Heart left ventricle (tissue), 16 donors: Measurements from ENCODE around the gene DMRTC2. TPM values are rescaled to one million over a fixed set of nuclear protein-coding genes. Genes with fewer than 3 reads are reported as not detected.
A peak's percentile ranks its signal among the peaks of the same experiment; 100 is the strongest.

Experiments
- ATAC-seq, 4 donors: fragments of 200-7000 bp; cut with Tn5 transposase; one replicate each; pipeline ENCODE4 v1.9.1; 2020 to 2022; ENCODE audit warnings: moderate library complexity in 4 of 4, mild to moderate bottlenecking in 3 of 4, moderate number of reproducible peaks in 1 of 4
- DNase-seq, 5 donors: peaks; one replicate each; pipeline ENCODE4 v3.0.0-alpha.2; 2020
- H3K27ac ChIP-seq, 12 donors: fragments of 200-600 bp; sonication (generic) in 4 of 12; one replicate each; pipeline versions ENCODE4 v1.5.0 to v1.8.0; 2016 to 2022; ENCODE audit warnings: mild to moderate bottlenecking in 2 of 12
- H3K27me3 ChIP-seq, 9 donors: fragments of 200-600 bp; sonication (generic) in 2 of 9; one replicate each; pipeline versions ENCODE4 v1.5.1 to v1.8.0; 2016 to 2022; ENCODE audit warnings: mild to moderate bottlenecking in 3 of 9
- H3K36me3 ChIP-seq, 9 donors: fragments of 200-600 bp; sonication (generic) in 2 of 9; one replicate each; pipeline versions ENCODE4 v1.5.0 to v1.8.0; 2018 to 2022; ENCODE audit warnings: mild to moderate bottlenecking in 2 of 9
- H3K4me1 ChIP-seq, 12 donors: fragments of 200-600 bp; sonication (generic) in 4 of 12; one replicate each; pipeline versions ENCODE4 v1.5.0 to v1.8.0; 2016 to 2022; ENCODE audit warnings: mild to moderate bottlenecking in 3 of 12
- H3K4me3 ChIP-seq, 12 donors: fragments of 200-600 bp; sonication (generic) in 4 of 12; one replicate each; pipeline versions ENCODE4 v1.5.0 to v1.8.0; 2017 to 2022; ENCODE audit warnings: mild to moderate bottlenecking in 9 of 12, moderate library complexity in 4 of 12
- H3K9me3 ChIP-seq, 12 donors: fragments of 200-600 bp; sonication (generic) in 4 of 12; one replicate each; pipeline versions ENCODE4 v1.5.0 to v1.8.0; 2016 to 2022; ENCODE audit warnings: mild to moderate bottlenecking in 1 of 12
- POLR2A ChIP-seq, 2 donors: fragments of 450-650 bp; IDR thresholded peaks; one replicate each; pipeline ENCODE4 v1.6.1; 2017; ENCODE audit warnings: antibody characterized with exemption in 2 of 2, mild to moderate bottlenecking in 2 of 2, moderate library complexity in 2 of 2
- WGBS, 4 donors: extraction: QIAGEN DNeasy Blood & Tissue Kit in 2 of 4; methylation state at CpG; one replicate each; pipeline versions ENCODE4 v1.1.5 to v1.1.7; 2013 to 2018; 5-methylcytosine and 5-hydroxymethylcytosine counted together
- intact Hi-C, 10 donors: fragments of 100-400 bp; cut with DNase I; formaldehyde crosslinking; loops; one replicate each; pipeline versions ENCODE4 v1.11.1 to v1.14.2; 2022
- polyA plus RNA-seq, 2 donors: library from polyadenylated mRNA; stranded (reverse); fragments of 200-250 nt; gene quantifications; one replicate each; pipeline ENCODE4 v1.2.3, GENCODE V29; 2013
- total RNA-seq, 9 donors: library from RNA; depleted of rRNA in 2 of 9; stranded (reverse); fragments of >200 nt in 2 of 9; fragmentation: NEBNext Ultra II Directional in 3 of 9; extraction: Animal tissue kit (Norgen Biotek cat#: 25700) in 3 of 9; gene quantifications; one replicate each; pipeline versions ENCODE4 v1.1.0 to v1.2.4, GENCODE V29; 2016 to 2023
- TF ChIP-seq, protein P1 (sequence below), 12 donors: fragments of 200-600 bp; sonication (generic) in 4 of 12; IDR thresholded peaks; one replicate each; pipeline versions ENCODE4 v1.5.0 to v1.8.0; 2018 to 2022; ENCODE audit warnings: antibody characterized with exemption in 12 of 12, mild to moderate bottlenecking in 5 of 12
- donor health status: ischemic (EF 13 %, LVEDD 7.1; RV severe dilation, severe dysfunction).
- donor health status: healthy with polysubstance abuse.
- donor health status: DM: no; HTN: yes; CAD: no.
- donor health status: DM: no; HTN: no; CAD: no.
- donor health status: ischemic (EF 25% LVEDD 6.9; RV normal size, moderate dysfunction).
- donor health status: ischemic (EF 25% LVEDD 5.7; RV mildly dilated, moderate dysfunction).
- donor health status: healthy.
- donor health status: DM: yes; HTN: yes; CAD: no.
- donor health status: ischemic (EF 35%, LVEDD 5.7; RV mildly dilated, moderate dysfunction).
- donor health status: nonischemic (EF 11% LVEDD 7.7; RV severe dilation, severe dysfunction).
- donor health status: DM: yes; HTN: yes; CAD: no.
- donor health status: PGD.
- donor health status: ischemic (EF 29% LVEDD 5.4; RV normal size, mild dysfunction).
- donor health status: nonischemic (EF 23%, LVEDD 6.1; RV moderate dilation, normal function).

The DMRTC2 gene
- total and polyA plus RNA-seq, 11 donors: not detected

DNA sequence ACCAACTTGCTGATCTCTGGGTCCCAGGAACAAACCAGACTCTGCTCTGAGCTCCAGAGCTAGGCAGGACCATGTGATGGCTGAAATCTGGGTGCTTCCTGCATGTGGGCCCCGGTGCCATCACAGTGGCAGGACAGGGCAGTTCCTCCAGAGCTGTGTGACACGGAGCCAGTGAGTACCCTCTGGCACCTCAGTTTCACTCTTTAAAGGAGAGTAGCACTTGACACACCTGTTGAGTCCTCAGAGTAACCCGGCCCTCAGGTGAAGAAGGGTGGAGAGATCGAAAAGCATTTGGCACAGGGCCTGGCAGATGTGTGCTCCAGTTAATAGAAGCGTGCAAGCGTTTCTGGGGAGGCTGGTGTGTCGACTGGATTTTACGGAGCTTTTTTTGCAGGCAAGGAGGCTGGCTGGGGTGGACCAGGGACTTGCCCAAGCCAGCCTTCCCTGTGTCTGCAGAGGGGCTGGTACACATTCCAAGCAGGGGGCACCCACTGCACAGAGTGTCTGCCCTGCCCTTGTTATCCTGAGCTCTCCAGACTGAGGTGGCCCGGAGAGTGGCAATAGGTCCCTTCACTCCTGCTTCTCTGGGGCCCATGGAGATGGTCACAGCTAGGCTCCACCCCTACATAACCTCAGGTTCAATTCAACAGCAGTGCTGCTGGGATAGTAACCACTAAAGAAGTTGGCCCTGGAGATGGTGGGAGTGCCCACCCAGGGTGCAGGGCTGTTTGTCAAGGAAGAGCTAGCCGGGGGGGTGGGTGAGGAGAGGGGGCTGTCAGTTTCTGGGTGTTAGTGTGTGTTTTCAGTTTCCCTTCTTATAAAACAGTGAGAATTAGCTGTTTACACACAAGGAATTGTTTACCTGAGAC, 23.5 kb downstream of the DMRTC2 start:
- Histone ChIP-seq H3K27ac (peak overlapping the region in 1 of 12 donors; percentile 19), H3K4me3 (no peak overlapping the region), H3K9me3 (no peaks in the 10 kb centered on the region), H3K36me3 (peaks cover 0 to 89% (median 75%) of the 10 kb centered on the region in 9 donors), H3K27me3 (no peaks in the 10 kb centered on the region), H3K4me1 (peaks cover 0 to 97% (median 24%) of the 10 kb centered on the region in 12 donors)
- intact Hi-C loops: loop anchor here in 1 of 10 donors (10.0 kb wide), 1 partner anchor 346 kb away; the partner anchor contains the start of gene DEDD2
- ATAC-seq (no peak), DNase-seq (no peak)
- WGBS, 4 donors: 79 to 88% (median 84%) methylated on average over 10 of the region's 10 CpGs
- TF ChIP-seq, protein P1, sequence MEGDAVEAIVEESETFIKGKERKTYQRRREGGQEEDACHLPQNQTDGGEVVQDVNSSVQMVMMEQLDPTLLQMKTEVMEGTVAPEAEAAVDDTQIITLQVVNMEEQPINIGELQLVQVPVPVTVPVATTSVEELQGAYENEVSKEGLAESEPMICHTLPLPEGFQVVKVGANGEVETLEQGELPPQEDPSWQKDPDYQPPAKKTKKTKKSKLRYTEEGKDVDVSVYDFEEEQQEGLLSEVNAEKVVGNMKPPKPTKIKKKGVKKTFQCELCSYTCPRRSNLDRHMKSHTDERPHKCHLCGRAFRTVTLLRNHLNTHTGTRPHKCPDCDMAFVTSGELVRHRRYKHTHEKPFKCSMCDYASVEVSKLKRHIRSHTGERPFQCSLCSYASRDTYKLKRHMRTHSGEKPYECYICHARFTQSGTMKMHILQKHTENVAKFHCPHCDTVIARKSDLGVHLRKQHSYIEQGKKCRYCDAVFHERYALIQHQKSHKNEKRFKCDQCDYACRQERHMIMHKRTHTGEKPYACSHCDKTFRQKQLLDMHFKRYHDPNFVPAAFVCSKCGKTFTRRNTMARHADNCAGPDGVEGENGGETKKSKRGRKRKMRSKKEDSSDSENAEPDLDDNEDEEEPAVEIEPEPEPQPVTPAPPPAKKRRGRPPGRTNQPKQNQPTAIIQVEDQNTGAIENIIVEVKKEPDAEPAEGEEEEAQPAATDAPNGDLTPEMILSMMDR (IDR thresholded peaks at IDR 0.05): no peak
- no peak for TF ChIP-seq POLR2A (IDR thresholded peaks at IDR 0.05)

GRCh38 chr19:41868989-41869300, 24.1 kb downstream of the DMRTC2 start:
- H3K27ac ChIP-seq: no peak overlapping the region

DNA sequence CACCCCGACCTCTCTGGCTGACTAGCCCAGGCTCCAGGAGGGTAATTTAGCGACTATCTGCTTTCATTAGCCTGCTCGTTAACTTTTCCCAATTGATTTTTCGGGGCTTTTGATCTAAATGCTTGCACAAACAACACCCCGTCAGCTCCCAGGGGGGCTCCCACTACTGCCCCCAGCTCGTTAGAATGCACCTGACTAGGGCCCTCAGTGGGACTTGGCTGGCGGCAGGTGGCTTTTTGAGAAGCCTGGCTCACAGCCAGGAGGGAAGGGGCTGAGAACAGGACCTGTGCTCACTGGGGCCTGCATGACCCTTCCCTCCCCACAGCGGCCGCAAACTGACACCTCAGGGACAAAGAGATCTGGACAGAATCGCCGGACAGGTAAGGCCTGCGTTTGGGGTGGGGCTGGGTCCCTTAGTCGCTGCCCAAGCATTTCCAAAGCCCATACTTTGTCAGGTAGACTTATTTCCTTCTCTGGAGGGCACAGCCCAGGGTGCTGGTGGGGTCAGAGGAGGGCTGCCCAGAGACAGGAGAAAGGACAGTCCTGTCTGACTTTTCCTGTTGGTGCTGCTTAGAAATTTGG, 24.6 kb downstream of the DMRTC2 start:
- intact Hi-C loops: loop anchor here in 1 of 10 donors (10.0 kb wide), 1 partner anchor 345 kb away; the partner anchor contains the start of gene DEDD2
- peaks cover 0 to 97% (median 22%) of the 10 kb centered on the region in 12 donors for H3K4me1 ChIP-seq
- H3K36me3 ChIP-seq: peaks cover 0 to 78% (median 65%) of the 10 kb centered on the region in 9 donors
- no peak overlapping the region for H3K4me3 ChIP-seq
- ATAC-seq (no peak), DNase-seq (no peak)
- no peaks in the 10 kb centered on the region for H3K27me3 ChIP-seq
- 82 to 88% (median 84%) methylated on average over 12 to 13 of the region's 13 CpGs for whole genome bisulfite sequencing, 4 donors
- H3K9me3 ChIP-seq: no peaks in the 10 kb centered on the region
- no peak for TF ChIP-seq POLR2A (IDR thresholded peaks at IDR 0.05)
- TF ChIP-seq, protein P1 (IDR thresholded peaks at IDR 0.05): no peak
- peak overlapping the region in 1 of 12 donors; percentile 86 for H3K27ac ChIP-seq

More at GRCh38 chr19:41868989-41869300, 24.1 kb downstream of the DMRTC2 start:
- DNase-seq (no peak), ATAC-seq (no peak)
- Histone ChIP-seq H3K36me3 (peaks cover 0 to 83% (median 70%) of the 10 kb centered on the region in 9 donors), H3K4me3 (no peak overlapping the region), H3K4me1 (peaks cover 0 to 98% (median 23%) of the 10 kb centered on the region in 12 donors), H3K9me3 (no peaks in the 10 kb centered on the region), H3K27me3 (no peaks in the 10 kb centered on the region)
- TF ChIP-seq, protein P1 (IDR thresholded peaks at IDR 0.05): no peak
- TF ChIP-seq POLR2A (IDR thresholded peaks at IDR 0.05): no peak
- intact Hi-C loops: loop anchor here in 1 of 10 donors (10.0 kb wide), 1 partner anchor 346 kb away; the partner anchor contains the start of gene DEDD2
- WGBS, 4 donors: 85 to 90% (median 88%) methylated on average over 12 of the region's 12 CpGs

GRCh38 chr19:41870401-41870873, 25.6 kb downstream of the DMRTC2 start:
- intact Hi-C loops: loop anchor here in 9 of 10 donors (5.0 to 10.0 kb wide), 5 partner anchors 62 to 364 kb away; partner anchors contain the start of gene RABAC1 (in 2 of the 9)
- peak in 1 of 4 donors; percentile 5 for ATAC-seq
- H3K27ac ChIP-seq: peak overlapping the region in 3 of 12 donors; percentile 22 to 86 (median 55)
- H3K4me3 ChIP-seq: no peak overlapping the region
- TF ChIP-seq POLR2A (IDR thresholded peaks at IDR 0.05): no peak
- TF ChIP-seq, protein P1 (IDR thresholded peaks at IDR 0.05): no peak
- H3K36me3 ChIP-seq: peaks cover 0 to 68% (median 55%) of the 10 kb centered on the region in 9 donors
- 55 to 83% (median 72%) methylated on average over 3 of the region's 3 CpGs for WGBS, 4 donors
- no peak for DNase-seq
- no peaks in the 10 kb centered on the region for H3K27me3 ChIP-seq
- peaks cover 0 to 96% (median 22%) of the 10 kb centered on the region in 12 donors for H3K4me1 ChIP-seq
- no peaks in the 10 kb centered on the region for H3K9me3 ChIP-seq
